Activated CD8-positive, alpha-beta T cell treated with anti-CD3 and anti-CD28 coated beads for 36 hours (primary cell): Measurements from ENCODE around the gene SPATS2L. TPM values are rescaled to one million over a fixed set of nuclear protein-coding genes. Genes with fewer than 3 reads are reported as not detected.
A peak's percentile ranks its signal among the peaks of the same experiment; 100 is the strongest.

Experiments
- ATAC-seq: fragments of 200-7000 bp; cut with Tn5 transposase; one replicate; pipeline ENCODE4 v1.10.0; 2021; ENCODE audit warnings: mild to moderate bottlenecking, moderate library complexity
- CTCF ChIA-PET: fragments of 350-600 bp; sonication (Branson Sonifier 250); formaldehyde crosslinking; loops from one replicate; lab custom pipeline; 2021; ENCODE audit warnings: antibody characterized with exemption; lab: Charles Lee
- POLR2A ChIA-PET: fragments of 350-600 bp; sonication (Branson Sonifier 250); formaldehyde crosslinking; loops from one replicate; lab custom pipeline; 2021; ENCODE audit warnings: antibody characterized with exemption; lab: Charles Lee
- DNase-seq: peaks from one replicate; pipeline ENCODE4 v3.0.0-alpha.2; 2020
- H3K27ac Mint-ChIP-seq: one replicate; pipeline ENCODE4 v1.8.0; 2021; ENCODE audit warnings: mild to moderate bottlenecking, mixed read lengths
- H3K27me3 Mint-ChIP-seq: one replicate; pipeline ENCODE4 v1.8.0; 2021; ENCODE audit warnings: mixed read lengths
- H3K36me3 Mint-ChIP-seq: one replicate; pipeline ENCODE4 v1.8.0; 2021; ENCODE audit warnings: low read depth, mixed read lengths
- H3K4me1 Mint-ChIP-seq: one replicate; pipeline ENCODE4 v1.8.0; 2021; ENCODE audit warnings: low read depth, mixed read lengths
- H3K4me3 Mint-ChIP-seq: one replicate; pipeline ENCODE4 v1.8.0; 2021; ENCODE audit warnings: mild to moderate bottlenecking, moderate library complexity, mixed read lengths
- H3K9me3 Mint-ChIP-seq: one replicate; pipeline ENCODE4 v1.8.0; 2021; ENCODE audit warnings: mixed read lengths
- CTCF ChIP-seq: fragments of 200-600 bp; IDR thresholded peaks from one replicate; pipeline ENCODE4 v1.8.0; 2022; ENCODE audit warnings: antibody characterized with exemption, mild to moderate bottlenecking
- intact Hi-C: fragments of 100-400 bp; cut with micrococcal nuclease; formaldehyde crosslinking; loops from one replicate; pipeline ENCODE4 v1.10.0; 2022
- total RNA-seq, 2 experiments: library from RNA; stranded (reverse); gene quantifications; one replicate each; pipeline ENCODE4 v1.2.3, GENCODE V29; 2021

The SPATS2L gene
- total RNA-seq, 2 experiments from 2014 or later = 5.7 to 9.0 TPM

- intact Hi-C loops = no loop called here
- H3K36me3 Mint-ChIP-seq = no peaks in the 10 kb centered on the region
- ChIA-PET CTCF (no interaction called here), POLR2A (interaction anchor here (0.9 kb wide), 1 partner anchor 9 kb away, joined by 3 read pairs; no protein-coding TSS in a partner anchor)
- ATAC-seq (no peak), DNase-seq (no peak)
- TF ChIP-seq CTCF = no peak
- H3K4me1 Mint-ChIP-seq = peaks cover 2% of the 10 kb centered on the region
- no peaks in the 10 kb centered on the region for H3K27me3 Mint-ChIP-seq
- H3K4me3 Mint-ChIP-seq = no peak overlapping the region
- H3K27ac Mint-ChIP-seq = no peak overlapping the region
- H3K9me3 Mint-ChIP-seq = no peaks in the 10 kb centered on the region
Measured at GRCh38 chr2:200419325-200419724, 112.8 kb downstream of the SPATS2L start.

- ATAC-seq (no peak), DNase-seq (no peak)
- intact Hi-C loops = no loop called here
- H3K27ac Mint-ChIP-seq = no peak overlapping the region
- H3K36me3 Mint-ChIP-seq = no peaks in the 10 kb centered on the region
- ChIA-PET CTCF (no interaction called here), POLR2A (no interaction called here)
- no peaks in the 10 kb centered on the region for H3K9me3 Mint-ChIP-seq
- no peak overlapping the region for H3K4me3 Mint-ChIP-seq
- TF ChIP-seq CTCF = no peak
- H3K4me1 Mint-ChIP-seq = peaks cover 2% of the 10 kb centered on the region
- no peaks in the 10 kb centered on the region for H3K27me3 Mint-ChIP-seq
Measured at GRCh38 chr2:200421270-200421669, 114.8 kb downstream of the SPATS2L start.

- intact Hi-C loops = no loop called here
- ATAC-seq (no peak), DNase-seq (no peak)
- H3K27ac Mint-ChIP-seq = no peak overlapping the region
- H3K27me3 Mint-ChIP-seq = no peaks in the 10 kb centered on the region
- H3K9me3 Mint-ChIP-seq = no peaks in the 10 kb centered on the region
- H3K36me3 Mint-ChIP-seq = no peaks in the 10 kb centered on the region
- CTCF ChIA-PET = no interaction called here
- no peak for TF ChIP-seq CTCF
- peaks cover 7% of the 10 kb centered on the region for H3K4me1 Mint-ChIP-seq
- H3K4me3 Mint-ChIP-seq = no peak overlapping the region
- POLR2A ChIA-PET = no interaction called here
Measured at GRCh38 chr2:200422071-200422470, 115.6 kb downstream of the SPATS2L start.

GRCh38 chr2:200422532-200423261, 116.2 kb downstream of the SPATS2L start:
- no peaks in the 10 kb centered on the region for H3K27me3 Mint-ChIP-seq
- TF ChIP-seq CTCF = no peak
- H3K27ac Mint-ChIP-seq = no peak overlapping the region
- intact Hi-C loops = no loop called here
- ATAC-seq (peak; percentile 47), DNase-seq (no peak)
- H3K36me3 Mint-ChIP-seq = no peaks in the 10 kb centered on the region
- ChIA-PET POLR2A (no interaction called here), CTCF (interaction anchor here (1.0 kb wide), 1 partner anchor 61 kb away, joined by 3 read pairs; no protein-coding TSS in a partner anchor)
- peaks cover 7% of the 10 kb centered on the region for H3K4me1 Mint-ChIP-seq
- H3K4me3 Mint-ChIP-seq = no peak overlapping the region
- H3K9me3 Mint-ChIP-seq = no peaks in the 10 kb centered on the region

GRCh38 chr2:200423541-200423940, 117.0 kb downstream of the SPATS2L start:
- Mint-ChIP-seq H3K36me3 (no peaks in the 10 kb centered on the region), H3K4me3 (no peak overlapping the region), H3K4me1 (peaks cover 7% of the 10 kb centered on the region), H3K27ac (no peak overlapping the region), H3K27me3 (no peaks in the 10 kb centered on the region), H3K9me3 (no peaks in the 10 kb centered on the region)
- ATAC-seq (no peak), DNase-seq (no peak)
- POLR2A ChIA-PET = no interaction called here
- CTCF ChIA-PET = interaction anchor here (1.0 kb wide), 1 partner anchor 60 kb away, joined by 3 read pairs; no protein-coding TSS in a partner anchor
- TF ChIP-seq CTCF = no peak
- intact Hi-C loops = no loop called here
